ENCODE data around the gene TIAM1. TPM values are rescaled to one million over a fixed set of nuclear protein-coding genes. Genes with fewer than 3 reads are reported as not detected.

Gene TIAM1
- total RNA-seq, 2 donors from 2014 or later = 4.5 to 15.2 TPM

GRCh38 chr21:31186916-31187315 is 157.1 kb downstream of the TIAM1 start:
- H3K4me1 ChIP-seq (ENCODE audit: control insufficient read depth in 1 of 2, low read depth in 2 of 2) = no peaks in the 10 kb centered on the region
- no peaks in the 10 kb centered on the region for H3K9me3 ChIP-seq
- H3K36me3 ChIP-seq = no peaks in the 10 kb centered on the region
- no peak overlapping the region for H3K4me3 ChIP-seq
- DNase-seq (ENCODE audit: low spot score) = no peak
- no peaks in the 10 kb centered on the region for H3K27me3 ChIP-seq (replicated peaks; ENCODE audit: insufficient read depth)
- no peak overlapping the region for H3K27ac ChIP-seq
- TF ChIP-seq CTCF (IDR thresholded peaks at IDR 0.05) = no peak
- no peak for ATAC-seq (ENCODE audit: insufficient number of reproducible peaks, low FRiP score, low read depth)

GRCh38 chr21:31185663-31186062 is 158.4 kb downstream of the TIAM1 start:
- no peaks in the 10 kb centered on the region for H3K4me1 ChIP-seq (ENCODE audit: control insufficient read depth in 1 of 2, low read depth in 2 of 2)
- ATAC-seq (ENCODE audit: insufficient number of reproducible peaks, low FRiP score, low read depth) = no peak
- H3K27me3 ChIP-seq (replicated peaks; ENCODE audit: insufficient read depth) = no peaks in the 10 kb centered on the region
- no peaks in the 10 kb centered on the region for H3K36me3 ChIP-seq
- TF ChIP-seq CTCF (IDR thresholded peaks at IDR 0.05) = no peak
- no peak for DNase-seq (ENCODE audit: low spot score)
- no peak overlapping the region for H3K4me3 ChIP-seq
- H3K9me3 ChIP-seq = no peaks in the 10 kb centered on the region
- H3K27ac ChIP-seq = no peak overlapping the region

GRCh38 chr21:31184876-31185275 is 159.2 kb downstream of the TIAM1 start:
- Histone ChIP-seq H3K36me3 (no peaks in the 10 kb centered on the region), H3K27ac (no peak overlapping the region), H3K9me3 (no peaks in the 10 kb centered on the region), H3K27me3 (replicated peaks; ENCODE audit: insufficient read depth) (no peaks in the 10 kb centered on the region), H3K4me3 (no peak overlapping the region), H3K4me1 (ENCODE audit: control insufficient read depth in 1 of 2, low read depth in 2 of 2) (no peaks in the 10 kb centered on the region)
- no peak for TF ChIP-seq CTCF (IDR thresholded peaks at IDR 0.05)
- ATAC-seq (ENCODE audit: insufficient number of reproducible peaks, low FRiP score, low read depth) (no peak), DNase-seq (ENCODE audit: low spot score) (no peak)

- Histone ChIP-seq H3K27me3 (replicated peaks; ENCODE audit: insufficient read depth) (no peaks in the 10 kb centered on the region), H3K36me3 (no peaks in the 10 kb centered on the region), H3K9me3 (no peaks in the 10 kb centered on the region), H3K27ac (no peak overlapping the region), H3K4me1 (ENCODE audit: control insufficient read depth in 1 of 2, low read depth in 2 of 2) (no peaks in the 10 kb centered on the region), H3K4me3 (no peak overlapping the region)
- no peak for TF ChIP-seq CTCF (IDR thresholded peaks at IDR 0.05)
- ATAC-seq (ENCODE audit: insufficient number of reproducible peaks, low FRiP score, low read depth) (no peak), DNase-seq (ENCODE audit: low spot score) (no peak)
Measured at GRCh38 chr21:31184459-31184858, 159.6 kb downstream of the TIAM1 start.

- Histone ChIP-seq H3K36me3 (no peaks in the 10 kb centered on the region), H3K4me3 (no peak overlapping the region), H3K27ac (no peak overlapping the region), H3K4me1 (ENCODE audit: control insufficient read depth in 1 of 2, low read depth in 2 of 2) (no peaks in the 10 kb centered on the region), H3K9me3 (no peaks in the 10 kb centered on the region), H3K27me3 (replicated peaks; ENCODE audit: insufficient read depth) (no peaks in the 10 kb centered on the region)
- ATAC-seq (ENCODE audit: insufficient number of reproducible peaks, low FRiP score, low read depth) (no peak), DNase-seq (ENCODE audit: low spot score) (no peak)
- no peak for TF ChIP-seq CTCF (IDR thresholded peaks at IDR 0.05)
Measured at GRCh38 chr21:31182231-31183140, 161.6 kb downstream of the TIAM1 start.

Data from thoracic aorta (tissue), 2 donors.